Tibial nerve (tissue), 3 donors: ENCODE results near the gene HES6.

Experiments
- CTCF ChIP-seq, 5 experiments: fragments of 200-600 bp in 3 of 5; fragments of 450-650 bp in 2 of 5; sonication (generic) in 3 of 5; IDR thresholded peaks; one replicate each; pipeline ENCODE4 v1.5.1; 2016 to 2019; ENCODE audit warnings: antibody characterized with exemption in 5 of 5, mild to moderate bottlenecking in 3 of 5, moderate library complexity in 2 of 5
- POLR2A ChIP-seq, 2 donors: fragments of 450-650 bp; IDR thresholded peaks; one replicate each; pipeline ENCODE4 v1.6.1; 2017; ENCODE audit warnings: antibody characterized with exemption in 2 of 2, mild to moderate bottlenecking in 2 of 2, moderate library complexity in 2 of 2

GRCh38 chr2:238202326-238203093, 37.3 kb downstream of the HES6 start:
- no peak for TF ChIP-seq CTCF (IDR thresholded peaks at IDR 0.05)
- TF ChIP-seq POLR2A (IDR thresholded peaks at IDR 0.05): no peak
